ENCODE results near the gene EMB. TPM values are rescaled to one million over a fixed set of nuclear protein-coding genes. Genes with fewer than 3 reads are reported as not detected.
"Not testable (repeated sequence)": the region's sequence is repeated elsewhere in the genome, so short reads cannot be mapped to it uniquely, and the experiment has no call there.

EMB gene
- total and polyA plus RNA-seq, 8 donors, result 0.93 to 9.3 (median 2.9) TPM

- Histone ChIP-seq H3K4me1 (no peaks in the 10 kb centered on the region), H3K4me3 (no peak overlapping the region), H3K9me3 (no peaks in the 10 kb centered on the region), H3K27me3 (no peaks in the 10 kb centered on the region), H3K36me3 (no peaks in the 10 kb centered on the region), H3K27ac (no peak overlapping the region)
- intact Hi-C loops (cut with DNase I), result no loop called here
- no peak for TF ChIP-seq CTCF (IDR thresholded peaks at IDR 0.05)
- FAIRE-seq, result no peak
- ATAC-seq, result no peak
- WGBS, 2 donors, result 60 to 63% methylated on average over 2 of the region's 2 CpGs
- no peak for DNase-seq
Measured at GRCh38 chr5:50463047-50463446, 22.0 kb upstream of the EMB start.

GRCh38 chr5:50462579-50462978 lies 21.5 kb upstream of the EMB start:
- FAIRE-seq; ATAC-seq; intact Hi-C loops (cut with DNase I); H3K36me3 ChIP-seq; H3K4me3 ChIP-seq; DNase-seq; H3K9me3 ChIP-seq; H3K4me1 ChIP-seq; H3K27ac ChIP-seq; H3K27me3 ChIP-seq: not testable (repeated sequence)
- 43 to 47% methylated on average over 1 of the region's 1 CpG for WGBS, 2 donors

GRCh38 chr5:50458372-50458771 lies 17.3 kb upstream of the EMB start:
- H3K9me3 ChIP-seq; H3K36me3 ChIP-seq; H3K4me1 ChIP-seq; intact Hi-C loops (cut with DNase I); H3K27ac ChIP-seq; H3K4me3 ChIP-seq; DNase-seq; FAIRE-seq; ATAC-seq; H3K27me3 ChIP-seq: not testable (repeated sequence)
- 57 to 69% methylated on average over 9 of the region's 9 CpGs for WGBS, 2 donors

- H3K27me3 ChIP-seq; intact Hi-C loops (cut with DNase I); H3K4me1 ChIP-seq; FAIRE-seq; H3K36me3 ChIP-seq; H3K27ac ChIP-seq; H3K9me3 ChIP-seq; ATAC-seq; H3K4me3 ChIP-seq; DNase-seq: not testable (repeated sequence)
- WGBS, 2 donors, result 11 to 24% methylated on average over 3 of the region's 3 CpGs
Measured at GRCh38 chr5:50449241-50449640, 8.2 kb upstream of the EMB start.

GRCh38 chr5:50447941-50448340 lies 6.9 kb upstream of the EMB start:
- WGBS, 2 donors, result 75 to 85% methylated on average over 7 of the region's 7 CpGs
- ATAC-seq, result no peak

GRCh38 chr5:50447228-50447627 lies 6.1 kb upstream of the EMB start:
- H3K27ac ChIP-seq, result no peak overlapping the region
- no peak for DNase-seq
- no peak for TF ChIP-seq CTCF (IDR thresholded peaks at IDR 0.05)
- intact Hi-C loops (cut with DNase I), result no loop called here
- H3K27me3 ChIP-seq, result no peaks in the 10 kb centered on the region
- H3K4me1 ChIP-seq, result no peaks in the 10 kb centered on the region
- ATAC-seq, result no peak
- no peak for FAIRE-seq
- no peaks in the 10 kb centered on the region for H3K36me3 ChIP-seq
- H3K4me3 ChIP-seq, result no peak overlapping the region
- H3K9me3 ChIP-seq, result no peaks in the 10 kb centered on the region

More at GRCh38 chr5:50447941-50448340, 6.9 kb upstream of the EMB start:
- Histone ChIP-seq H3K9me3 (no peaks in the 10 kb centered on the region), H3K27ac (no peak overlapping the region), H3K4me3 (no peak overlapping the region), H3K36me3 (no peaks in the 10 kb centered on the region), H3K4me1 (no peaks in the 10 kb centered on the region), H3K27me3 (no peaks in the 10 kb centered on the region)
- no peak for FAIRE-seq
- no peak for TF ChIP-seq CTCF (IDR thresholded peaks at IDR 0.05)
- intact Hi-C loops (cut with DNase I), result no loop called here
- no peak for DNase-seq

Data from pancreas (tissue), 10 donors.